22Rv1 (cell line): ENCODE measurements around the gene FNTB.
"Not testable (repeated sequence)": the region's sequence is repeated elsewhere in the genome, so short reads cannot be mapped to it uniquely, and the experiment has no call there.

Experiments used
- H3K27ac ChIP-seq: fragments of 450-650 bp; 2 replicates; pipeline ENCODE4 v1.5.1; 2017
- CTCF ChIP-seq: fragments of 450-650 bp; IDR thresholded peaks from 2 replicates; pipeline ENCODE4 v1.5.1; 2017; ENCODE audit warnings: mild to moderate bottlenecking
- ZFX ChIP-seq: fragments of 450-650 bp; IDR thresholded peaks from 2 replicates; pipeline ENCODE4 v1.6.1; 2017; ENCODE audit warnings: antibody characterized with exemption, borderline replicate concordance

FNTB gene

GRCh38 chr14:65019944-65020566 is 33.4 kb downstream of the FNTB start:
- TF ChIP-seq ZFX = no peak
- TF ChIP-seq CTCF = peak; percentile 77
- H3K27ac ChIP-seq = no peak overlapping the region

- TF ChIP-seq ZFX (no peak), CTCF (no peak)
Observed at GRCh38 chr14:65024957-65025356, 38.3 kb downstream of the FNTB start.

GRCh38 chr14:65025818-65026217 is 39.1 kb downstream of the FNTB start:
- TF ChIP-seq ZFX = no peak
- TF ChIP-seq CTCF = no peak

More at GRCh38 chr14:65024957-65025356, 38.3 kb downstream of the FNTB start:
- no peak overlapping the region for H3K27ac ChIP-seq

GRCh38 chr14:65026526-65026925 is 39.8 kb downstream of the FNTB start:
- H3K27ac ChIP-seq = no peak overlapping the region
- TF ChIP-seq CTCF (no peak), ZFX (no peak)

More at GRCh38 chr14:65025818-65026217, 39.1 kb downstream of the FNTB start:
- H3K27ac ChIP-seq = no peak overlapping the region

GRCh38 chr14:65027127-65027799 is 40.6 kb downstream of the FNTB start:
- no peak overlapping the region for H3K27ac ChIP-seq

GRCh38 chr14:65028937-65029336 is 42.2 kb downstream of the FNTB start:
- TF ChIP-seq ZFX (no peak), CTCF (no peak)
- no peak overlapping the region for H3K27ac ChIP-seq

More at GRCh38 chr14:65027127-65027799, 40.6 kb downstream of the FNTB start:
- TF ChIP-seq ZFX (no peak), CTCF (no peak)

- not testable (repeated sequence) for H3K27ac ChIP-seq
Observed at GRCh38 chr14:65031321-65031720, 44.6 kb downstream of the FNTB start.
